Measurements from ENCODE around the gene SPG7.

Gene SPG7

GRCh38 chr16:89490439-89491237 lies 17.6 kb upstream of the SPG7 start, which contains the start of gene ANKRD11 (continued):
- TF ChIP-seq ELK4 (IDR thresholded peaks at IDR 0.05; ENCODE audit: borderline replicate concordance, low read depth, low read length): no peak
- peak; percentile 81 for TF ChIP-seq ZBTB17 (tag by site-specific recombination; IDR thresholded peaks at IDR 0.05)
- no peak for TF ChIP-seq GLI4 (tag by site-specific recombination; IDR thresholded peaks at IDR 0.05)
- no peak for TF ChIP-seq SALL2 (tag by site-specific recombination; IDR thresholded peaks at IDR 0.05; ENCODE audit: borderline replicate concordance)
- TF ChIP-seq REPIN1 (tag by site-specific recombination; IDR thresholded peaks at IDR 0.05; ENCODE audit: low read depth): no peak
- TF ChIP-seq ZBTB44 (tag by site-specific recombination; IDR thresholded peaks at IDR 0.05): no peak; the same call in 1 of the 2 replicates
- TF ChIP-seq ZNF654 (tag by site-specific recombination; IDR thresholded peaks at IDR 0.05; ENCODE audit: low read depth): no peak
- TF ChIP-seq PRDM6 (tag by site-specific recombination; IDR thresholded peaks at IDR 0.05): no peak
- no peak for TF ChIP-seq ZNF280D (tag by site-specific recombination; IDR thresholded peaks at IDR 0.05)
- TF ChIP-seq IKZF3 (tag by site-specific recombination; IDR thresholded peaks at IDR 0.05): no peak
- no peak for TF ChIP-seq ZNF610 (tag by site-specific recombination; IDR thresholded peaks at IDR 0.05; ENCODE audit: borderline replicate concordance)
- TF ChIP-seq ZFP41 (tag by site-specific recombination; IDR thresholded peaks at IDR 0.05; ENCODE audit: borderline replicate concordance): no peak
- TF ChIP-seq ZFP69B (tag by site-specific recombination; IDR thresholded peaks at IDR 0.05): no peak
- no peak for TF ChIP-seq ZBTB49 (tag by site-specific recombination; IDR thresholded peaks at IDR 0.05; ENCODE audit: low read depth)
- TF ChIP-seq ZNF692 (tag by site-specific recombination; IDR thresholded peaks at IDR 0.05): peak; percentile 44; the same call in 1 of the 2 replicates
- TF ChIP-seq ZNF114 (tag by site-specific recombination; IDR thresholded peaks at IDR 0.05): no peak
- TF ChIP-seq HOXD13 (CRISPR knock-in tag; IDR thresholded peaks at IDR 0.05; ENCODE audit: borderline replicate concordance): no peak
- TF ChIP-seq ZNF184 (tag by site-specific recombination; IDR thresholded peaks at IDR 0.05): no peak
- TF ChIP-seq SP2 (tag by site-specific recombination; IDR thresholded peaks at IDR 0.05): peak; percentile 98
- peak; percentile 48; the same call in 1 of the 2 replicates for TF ChIP-seq KLF17 (tag by site-specific recombination; IDR thresholded peaks at IDR 0.05)
- TF ChIP-seq ZNF707 (tag by site-specific recombination; IDR thresholded peaks at IDR 0.05): no peak
- no peak for TF ChIP-seq ZNF248 (tag by site-specific recombination; IDR thresholded peaks at IDR 0.05)
- no peak for TF ChIP-seq HOXC10 (CRISPR knock-in tag; IDR thresholded peaks at IDR 0.05)

Measured in HEK293 (cell line).